ENCODE data around the gene EYS.

EYS gene

GRCh38 chr6:63734923-63735322 lies 1972.1 kb downstream of the EYS start:
- no peak for DNase-seq (ENCODE audit: low read depth)
- H3K4me3 ChIP-seq (ENCODE audit: low read depth, low read length): no peak overlapping the region
- no peak for TF ChIP-seq CTCF (IDR thresholded peaks at IDR 0.05; ENCODE audit: control insufficient read depth, extremely low read depth, insufficient read depth)

GRCh38 chr6:63732336-63732735 lies 1974.7 kb downstream of the EYS start:
- no peak for DNase-seq (ENCODE audit: low read depth)
- no peak overlapping the region for H3K4me3 ChIP-seq (ENCODE audit: low read depth, low read length)
- TF ChIP-seq CTCF (IDR thresholded peaks at IDR 0.05; ENCODE audit: control insufficient read depth, extremely low read depth, insufficient read depth): no peak

GRCh38 chr6:63731930-63732329 lies 1975.1 kb downstream of the EYS start:
- no peak for TF ChIP-seq CTCF (IDR thresholded peaks at IDR 0.05; ENCODE audit: control insufficient read depth, extremely low read depth, insufficient read depth)

GRCh38 chr6:63730311-63730710 lies 1976.7 kb downstream of the EYS start:
- no peak for DNase-seq (ENCODE audit: low read depth)
- no peak for TF ChIP-seq CTCF (IDR thresholded peaks at IDR 0.05; ENCODE audit: control insufficient read depth, extremely low read depth, insufficient read depth)
- no peak overlapping the region for H3K4me3 ChIP-seq (ENCODE audit: low read depth, low read length)

More at GRCh38 chr6:63731930-63732329, 1975.1 kb downstream of the EYS start:
- H3K4me3 ChIP-seq (ENCODE audit: low read depth, low read length): no peak overlapping the region
- no peak for DNase-seq (ENCODE audit: low read depth)

GRCh38 chr6:63724721-63725120 lies 1982.3 kb downstream of the EYS start:
- no peak for TF ChIP-seq CTCF (IDR thresholded peaks at IDR 0.05; ENCODE audit: control insufficient read depth, extremely low read depth, insufficient read depth)
- no peak for DNase-seq (ENCODE audit: low read depth)

GRCh38 chr6:63721181-63721580 lies 1985.8 kb downstream of the EYS start:
- no peak for DNase-seq (ENCODE audit: low read depth)
- H3K4me3 ChIP-seq (ENCODE audit: low read depth, low read length): no peak overlapping the region
- TF ChIP-seq CTCF (IDR thresholded peaks at IDR 0.05; ENCODE audit: control insufficient read depth, extremely low read depth, insufficient read depth): no peak

More at GRCh38 chr6:63724721-63725120, 1982.3 kb downstream of the EYS start:
- H3K4me3 ChIP-seq (ENCODE audit: low read depth, low read length): no peak overlapping the region

GRCh38 chr6:63716169-63716568 lies 1990.9 kb downstream of the EYS start:
- TF ChIP-seq CTCF (IDR thresholded peaks at IDR 0.05; ENCODE audit: control insufficient read depth, extremely low read depth, insufficient read depth): no peak
- DNase-seq (ENCODE audit: low read depth): no peak
- no peak overlapping the region for H3K4me3 ChIP-seq (ENCODE audit: low read depth, low read length)

All from LNCaP clone FGC (cell line).